Ishikawa (cell line): ENCODE data around the gene ANKHD1.

Experiments used
- CEBPB ChIP-seq: IDR thresholded peaks from 2 replicates; pipeline ENCODE4 v1.6.1; 2012
- CREB1 ChIP-seq: IDR thresholded peaks from 2 replicates; pipeline ENCODE4 v1.6.1; 2012; ENCODE audit warnings: low read depth
- EGR1 ChIP-seq: IDR thresholded peaks from 2 replicates; pipeline ENCODE4 v1.6.1; 2012
- EP300 ChIP-seq: IDR thresholded peaks from 2 replicates; pipeline ENCODE4 v1.6.1; 2012; ENCODE audit warnings: borderline replicate concordance
- FOXM1 ChIP-seq: IDR thresholded peaks from 2 replicates; pipeline ENCODE4 v1.6.1; 2012; ENCODE audit warnings: low read depth, borderline replicate concordance
- MAX ChIP-seq: IDR thresholded peaks from 2 replicates; pipeline ENCODE4 v1.6.1; 2012
- NFIC ChIP-seq: IDR thresholded peaks from 2 replicates; pipeline ENCODE4 v1.6.1; 2012
- RAD21 ChIP-seq: IDR thresholded peaks from 2 replicates; pipeline ENCODE4 v1.6.1; 2012; ENCODE audit warnings: low read depth
- REST ChIP-seq: IDR thresholded peaks from 2 replicates; pipeline ENCODE4 v1.6.1; 2012; ENCODE audit warnings: low read depth, mild to moderate bottlenecking
- TAF1 ChIP-seq: IDR thresholded peaks from 2 replicates; pipeline ENCODE4 v1.6.1; 2012; ENCODE audit warnings: low read depth, mild to moderate bottlenecking
- TCF12 ChIP-seq: IDR thresholded peaks from 2 replicates; pipeline ENCODE4 v1.6.1; 2012; ENCODE audit warnings: low read depth
- TEAD4 ChIP-seq: IDR thresholded peaks from 2 replicates; pipeline ENCODE4 v1.6.1; 2012
- USF1 ChIP-seq: IDR thresholded peaks from 2 replicates; pipeline ENCODE4 v1.6.1; 2012
- YY1 ChIP-seq: IDR thresholded peaks from 2 replicates; pipeline ENCODE4 v1.6.1; 2012; ENCODE audit warnings: low read depth
- ZBTB7A ChIP-seq: IDR thresholded peaks from 2 replicates; pipeline ENCODE4 v1.6.1; 2012; ENCODE audit warnings: low read depth

ANKHD1 gene, protein sequence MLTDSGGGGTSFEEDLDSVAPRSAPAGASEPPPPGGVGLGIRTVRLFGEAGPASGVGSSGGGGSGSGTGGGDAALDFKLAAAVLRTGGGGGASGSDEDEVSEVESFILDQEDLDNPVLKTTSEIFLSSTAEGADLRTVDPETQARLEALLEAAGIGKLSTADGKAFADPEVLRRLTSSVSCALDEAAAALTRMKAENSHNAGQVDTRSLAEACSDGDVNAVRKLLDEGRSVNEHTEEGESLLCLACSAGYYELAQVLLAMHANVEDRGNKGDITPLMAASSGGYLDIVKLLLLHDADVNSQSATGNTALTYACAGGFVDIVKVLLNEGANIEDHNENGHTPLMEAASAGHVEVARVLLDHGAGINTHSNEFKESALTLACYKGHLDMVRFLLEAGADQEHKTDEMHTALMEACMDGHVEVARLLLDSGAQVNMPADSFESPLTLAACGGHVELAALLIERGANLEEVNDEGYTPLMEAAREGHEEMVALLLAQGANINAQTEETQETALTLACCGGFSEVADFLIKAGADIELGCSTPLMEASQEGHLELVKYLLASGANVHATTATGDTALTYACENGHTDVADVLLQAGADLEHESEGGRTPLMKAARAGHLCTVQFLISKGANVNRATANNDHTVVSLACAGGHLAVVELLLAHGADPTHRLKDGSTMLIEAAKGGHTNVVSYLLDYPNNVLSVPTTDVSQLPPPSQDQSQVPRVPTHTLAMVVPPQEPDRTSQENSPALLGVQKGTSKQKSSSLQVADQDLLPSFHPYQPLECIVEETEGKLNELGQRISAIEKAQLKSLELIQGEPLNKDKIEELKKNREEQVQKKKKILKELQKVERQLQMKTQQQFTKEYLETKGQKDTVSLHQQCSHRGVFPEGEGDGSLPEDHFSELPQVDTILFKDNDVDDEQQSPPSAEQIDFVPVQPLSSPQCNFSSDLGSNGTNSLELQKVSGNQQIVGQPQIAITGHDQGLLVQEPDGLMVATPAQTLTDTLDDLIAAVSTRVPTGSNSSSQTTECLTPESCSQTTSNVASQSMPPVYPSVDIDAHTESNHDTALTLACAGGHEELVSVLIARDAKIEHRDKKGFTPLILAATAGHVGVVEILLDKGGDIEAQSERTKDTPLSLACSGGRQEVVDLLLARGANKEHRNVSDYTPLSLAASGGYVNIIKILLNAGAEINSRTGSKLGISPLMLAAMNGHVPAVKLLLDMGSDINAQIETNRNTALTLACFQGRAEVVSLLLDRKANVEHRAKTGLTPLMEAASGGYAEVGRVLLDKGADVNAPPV (N-terminal part only)

DNA sequence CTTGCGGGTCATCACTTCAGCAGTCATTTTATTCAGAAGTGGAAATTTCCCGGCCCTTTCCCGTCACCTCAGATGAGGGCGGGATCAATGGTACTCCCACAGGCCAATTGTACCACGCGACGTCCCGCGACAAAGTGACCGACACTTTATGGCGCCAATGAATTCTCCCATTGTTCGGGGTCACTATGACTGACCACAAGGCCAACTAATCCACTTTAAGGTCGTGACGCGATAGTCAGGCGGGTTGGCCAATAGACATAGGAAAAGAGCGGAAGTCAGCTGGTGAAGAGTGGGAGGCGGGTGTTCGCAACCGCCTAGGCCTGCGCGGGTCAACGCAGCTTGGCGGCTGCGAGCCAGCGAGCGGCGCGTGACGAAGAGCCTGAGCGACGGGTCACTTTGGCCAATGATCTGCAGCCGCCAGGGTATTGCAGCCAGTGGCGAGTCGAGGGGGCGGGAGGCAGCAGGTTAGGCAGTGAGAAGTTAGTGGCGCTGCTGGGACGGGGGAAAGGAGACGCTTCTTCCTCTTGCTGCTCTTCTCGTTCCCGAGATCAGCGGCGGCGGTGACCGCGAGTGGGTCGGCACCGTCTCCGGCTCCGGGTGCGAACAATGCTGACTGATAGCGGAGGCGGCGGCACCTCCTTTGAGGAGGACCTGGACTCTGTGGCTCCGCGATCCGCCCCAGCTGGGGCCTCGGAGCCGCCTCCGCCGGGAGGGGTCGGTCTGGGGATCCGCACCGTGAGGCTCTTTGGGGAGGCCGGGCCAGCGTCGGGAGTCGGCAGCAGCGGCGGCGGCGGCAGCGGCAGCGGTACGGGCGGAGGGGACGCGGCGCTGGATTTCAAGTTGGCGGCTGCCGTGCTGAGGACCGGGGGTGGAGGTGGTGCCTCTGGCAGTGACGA lies at the start of gene ANKHD1:
ANKHD1 (plus strand) TSS at position 472 of the 896 bp plus-strand sequence; CDS start at position 607, 135 bp downstream.
- TF ChIP-seq USF1 (peak; percentile 90), ZBTB7A (no peak), CEBPB (no peak; the same call in 1 of the 2 replicates), EGR1 (0 out of 2 replicates have a peak, but pooled peaks have one; percentile 20), YY1 (peak; percentile 83), REST (no peak), TEAD4 (peak; percentile 41), RAD21 (no peak), TAF1 (peak; percentile 97), FOXM1 (no peak), MAX (0 out of 2 replicates have a peak, but pooled peaks have one; percentile 23), TCF12 (no peak; the same call in 1 of the 2 replicates), EP300 (no peak), CREB1 (peak; percentile 88), NFIC (peak; percentile 79)

DNA sequence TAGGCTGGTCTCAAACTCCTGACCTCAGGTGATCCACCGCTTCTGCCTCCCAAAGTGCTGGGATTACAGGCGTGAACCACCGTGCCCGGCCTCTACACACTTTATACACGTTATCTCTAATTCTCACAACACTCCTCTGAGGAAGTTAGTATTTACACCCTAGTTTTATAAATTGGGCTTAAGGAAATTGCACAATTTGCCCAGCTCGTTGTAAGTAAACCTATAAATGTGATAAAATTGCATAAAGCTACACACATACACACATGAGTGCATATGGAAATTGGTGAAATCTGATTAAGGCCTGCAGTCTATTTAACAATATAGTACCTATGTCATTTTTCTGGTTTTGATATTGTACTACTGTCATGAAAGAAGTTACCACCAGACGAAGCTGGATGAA lies 46.1 kb upstream of the ANKHD1 start:
- TF ChIP-seq TEAD4 (no peak), CEBPB (no peak)

DNA sequence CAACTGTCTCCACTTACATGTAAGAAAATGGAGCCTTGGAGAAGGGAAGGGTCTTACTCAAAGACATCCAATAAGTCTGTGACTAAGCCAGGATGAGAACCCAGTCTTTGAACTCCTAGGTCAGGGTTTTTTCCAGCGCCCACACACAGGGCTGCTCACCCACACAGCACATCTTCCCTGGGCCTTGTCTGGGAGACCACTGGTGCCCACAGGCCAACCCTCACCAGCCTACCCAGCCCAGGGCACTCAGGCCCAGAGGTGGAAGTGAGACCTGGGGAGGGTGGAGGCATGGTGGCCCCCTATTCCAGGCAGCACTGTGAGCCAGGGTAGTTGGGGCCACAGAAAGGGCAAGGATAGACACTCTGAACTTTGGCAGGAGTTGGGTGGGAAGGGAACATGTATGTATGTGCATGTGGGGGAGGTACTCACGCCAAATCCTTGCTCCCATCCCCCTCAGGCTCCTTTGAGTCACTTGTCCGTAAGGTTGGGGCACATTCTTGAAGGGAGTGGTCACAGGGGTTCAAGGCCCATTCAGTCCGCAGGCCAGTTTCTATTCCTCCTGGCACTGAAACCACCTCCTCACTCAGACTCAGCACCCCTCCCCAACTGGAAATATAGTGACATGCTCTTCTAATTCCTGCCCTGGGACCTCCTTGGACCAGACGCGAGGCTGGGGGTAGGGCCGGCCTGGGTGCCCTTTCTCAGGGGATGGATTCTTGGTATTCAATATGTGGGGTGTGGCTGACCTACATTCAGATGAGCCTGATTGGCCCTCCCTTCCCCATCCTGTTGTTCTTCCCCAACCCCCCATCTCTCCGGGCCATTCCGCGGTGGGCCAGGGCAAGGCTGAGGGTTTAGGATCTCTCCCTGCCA lies 44.5 kb upstream of the ANKHD1 start:
- TF ChIP-seq TEAD4 (no peak), ZBTB7A (no peak), USF1 (no peak), EP300 (no peak), FOXM1 (no peak), CREB1 (no peak), TAF1 (no peak), MAX (no peak), REST (no peak), RAD21 (no peak), NFIC (no peak), YY1 (no peak), TCF12 (no peak), CEBPB (no peak), EGR1 (no peak)
